K562 (cell line): ENCODE measurements around the gene TAPBPL. TPM values are rescaled to one million over a fixed set of nuclear protein-coding genes. Genes with fewer than 3 reads are reported as not detected.

Source experiments
- ATAC-seq: fragments of 200-7000 bp; cut with Tn5 transposase; 3 replicates; pipeline ENCODE4 v1.9.1; 2020; ENCODE audit warnings: moderate library complexity
- BruUV-seq: library from RNA; stranded (reverse); fragments of 400-500 nt; replicated peaks from 2 replicates; lab custom pipeline; 2021; lab: Mats Ljungman, UMichigan
- CTCF ChIA-PET: fragments of 300-600 bp; formaldehyde crosslinking; extraction: SDS; loops from one replicate; lab custom pipeline; 2021; ENCODE audit warnings: low intra/inter-chr PET ratio; lab: Yijun Ruan, JAX
- POLR2A ChIA-PET: fragments of 300-600, 350-650 bp; sonication (Branson Sonifier 250); formaldehyde crosslinking; extraction: SDS; loops from one replicate; lab custom pipeline; 2021; ENCODE audit warnings: antibody characterized with exemption, inconsistent platforms; lab: Yijun Ruan, JAX
- DNase-seq, 4 experiments: peaks; one replicate each; pipeline versions ENCODE4 v3.0.0 to v3.0.0-alpha.2; 2011 to 2018; ENCODE audit warnings: low spot score in 3 of 4, mixed read lengths in 3 of 4; ENCODE audit errors: extremely low read depth in 1 of 4
- FAIRE-seq: peaks from 2 replicates; lab custom pipeline; 2011; peaks lifted over from hg19 to GRCh38; lab: Jason Lieb, UNC
- H2AFZ ChIP-seq: 2 replicates; pipeline ENCODE4 v1.6.0; 2011; ENCODE audit warnings: low read depth, low read length, control low read depth, inconsistent platforms
- H3K27ac ChIP-seq: fragments of 200-600 bp; 3 replicates; pipeline ENCODE4 v1.8.0; 2011; ENCODE audit warnings: low read depth, mild to moderate bottlenecking, control low read depth, inconsistent platforms, low read length, moderate library complexity, mixed read lengths; ENCODE audit errors: extremely low read depth
- H3K27me3 ChIP-seq, 2 experiments: fragments of 300-600 bp in 1 of 2; 2 replicates in 1 of 2; 3 replicates in 1 of 2; pipeline versions ENCODE4 v1.6.0 to v1.8.0; 2011; ENCODE audit warnings: inconsistent platforms in 2 of 2, low read length in 2 of 2, mild to moderate bottlenecking in 1 of 2, mixed read lengths in 1 of 2, moderate library complexity in 1 of 2; ENCODE audit not compliant: control insufficient read depth in 2 of 2, insufficient read depth in 2 of 2
- H3K36me3 ChIP-seq: fragments of 300-600 bp; 3 replicates; pipeline ENCODE4 v1.8.0; 2011; ENCODE audit warnings: mild to moderate bottlenecking, low read length, inconsistent platforms; ENCODE audit not compliant: control insufficient read depth, insufficient read depth
- H3K4me1 ChIP-seq, 2 experiments: fragments of 200-600 bp in 1 of 2; replicated peaks in 1 of 2; 2 replicates in 1 of 2; 3 replicates in 1 of 2; pipeline versions ENCODE4 v1.5.1 to v1.8.0; 2011; ENCODE audit warnings: inconsistent platforms in 2 of 2, low read length in 2 of 2, mild to moderate bottlenecking in 1 of 2, mixed read lengths in 1 of 2, moderate library complexity in 1 of 2; ENCODE audit not compliant: control insufficient read depth in 2 of 2, insufficient read depth in 2 of 2
- H3K4me2 ChIP-seq: 2 replicates; pipeline ENCODE4 v1.6.1; 2011; ENCODE audit warnings: low read length, control low read depth, inconsistent platforms, mixed read lengths; ENCODE audit not compliant: insufficient read depth
- H3K4me3 ChIP-seq: fragments of 200-600 bp; sonication (generic), shearing (Covaris generic); 2 replicates; pipeline ENCODE4 v1.5.1; 2016; ENCODE audit warnings: control low read depth, inconsistent platforms
- H3K79me2 ChIP-seq: fragments of 200-600 bp; 3 replicates; pipeline ENCODE4 v1.8.0; 2011; ENCODE audit warnings: low read length, inconsistent platforms; ENCODE audit not compliant: control insufficient read depth, insufficient read depth
- H3K9ac ChIP-seq, 2 experiments: 2 replicates each; pipeline versions ENCODE4 v1.6.0 to v1.6.1; 2011; ENCODE audit warnings: low read depth in 2 of 2, low read length in 2 of 2, control low read depth in 1 of 2, inconsistent platforms in 1 of 2, mild to moderate bottlenecking in 1 of 2, mixed read lengths in 1 of 2; ENCODE audit not compliant: insufficient read depth in 1 of 2
- H3K9me1 ChIP-seq: one replicate; pipeline ENCODE4 v1.6.0; 2011; ENCODE audit warnings: inconsistent platforms, mild to moderate bottlenecking, low read length, moderate library complexity; ENCODE audit not compliant: control insufficient read depth, insufficient read depth
- H3K9me3 ChIP-seq: replicated peaks from 2 replicates; pipeline ENCODE4 v1.5.1; 2011; ENCODE audit warnings: low read depth, low read length, inconsistent platforms; ENCODE audit not compliant: control insufficient read depth, insufficient read depth
- H4K20me1 ChIP-seq: replicated peaks from 2 replicates; pipeline ENCODE4 v1.6.1; 2011; ENCODE audit warnings: low read length, inconsistent platforms, mixed read lengths; ENCODE audit not compliant: control insufficient read depth, insufficient read depth
- ASH1L ChIP-seq: fragments of 450-650 bp; IDR thresholded peaks from 2 replicates; pipeline ENCODE4 v1.6.1; 2018; ENCODE audit warnings: borderline replicate concordance, mild to moderate bottlenecking, low read depth; ENCODE audit not compliant: partially characterized antibody
- ESRRA ChIP-seq: fragments of 450-650 bp; IDR thresholded peaks from 2 replicates; pipeline ENCODE4 v1.6.1; 2014; ENCODE audit warnings: low read depth, mild to moderate bottlenecking, moderate library complexity, borderline replicate concordance
- GTF2E2 ChIP-seq: fragments of 200-800 bp; sonication (Bioruptor generic); IDR thresholded peaks from 2 replicates; pipeline ENCODE4 v1.6.1; 2016; ENCODE audit warnings: missing genetic modification characterization, missing compliant biosample characterization
- KDM5B ChIP-seq: fragments of 200-600 bp; sonication (generic); IDR thresholded peaks from 2 replicates; pipeline ENCODE4 v1.6.1; 2012; ENCODE audit warnings: low read depth, mild to moderate bottlenecking, moderate library complexity, low read length, control low read depth, inconsistent platforms; ENCODE audit not compliant: insufficient replicate concordance
- NR2C2 ChIP-seq, 2 experiments: fragments of 200-800 bp in 1 of 2; sonication (Bioruptor generic) in 1 of 2; sonication (generic) in 1 of 2; formaldehyde crosslinking in 1 of 2; IDR thresholded peaks; 2 replicates each; pipeline versions ENCODE4 v1.6.1 to v1.8.0; 2016 to 2022; ENCODE audit warnings: mild to moderate bottlenecking in 1 of 2, missing compliant biosample characterization in 1 of 2, missing genetic modification characterization in 1 of 2, missing genetic modification reagents in 1 of 2
- TAF9B ChIP-seq: fragments of 450-650 bp; IDR thresholded peaks from 2 replicates; pipeline ENCODE4 v1.6.1; 2018; ENCODE audit warnings: mild to moderate bottlenecking; ENCODE audit not compliant: partially characterized antibody
- WGBS: fragments of 100-300 bp; shearing (Covaris generic); methylation state at CpG from one replicate; pipeline ENCODE4 v1.1.6; 2016; ENCODE audit warnings: low coverage, mixed read lengths; ENCODE audit not compliant: insufficient coverage; ENCODE audit errors: missing lambda C conversion rate; 5-methylcytosine and 5-hydroxymethylcytosine counted together
- in situ Hi-C: fragments of 300-500 bp; cut with MboI; formaldehyde crosslinking; loops from 4 replicates; pipeline ENCODE4 v1.15.0; 2018; ENCODE audit warnings: inconsistent platforms, mixed read lengths
- intact Hi-C: fragments of 100-400 bp; cut with micrococcal nuclease; formaldehyde crosslinking; loops from 2 replicates; pipeline ENCODE4 v1.14.2; 2022
- polyA plus RNA-seq, 8 experiments: library from polyadenylated mRNA; depleted of rRNA in 4 of 8; stranded (reverse) in 5 of 8; unstranded in 3 of 8; fragments of >200 nt; fragmentation: Nextera tagmentation in 2 of 8; fragmentation: Illumina TruSeq in 1 of 8; extraction: Ambion mirVana in 2 of 8; extraction: Trizol in 1 of 8; gene quantifications; 2 replicates each; pipeline versions ENCODE4 v1.2.1 to v1.2.3, GENCODE V29; 2011 to 2014; ENCODE audit warnings: inconsistent platforms in 1 of 8, missing spikeins in 1 of 8
- total RNA-seq, 7 experiments: library from RNA; depleted of rRNA in 6 of 7; stranded (reverse); fragments of >200 nt in 6 of 7; fragmentation: Illumina TruSeq in 2 of 7; extraction: Trizol in 2 of 7; gene quantifications; 2 replicates each; pipeline versions ENCODE4 v1.2.1 to v1.2.3, GENCODE V29; 2011 to 2021; ENCODE audit warnings: low replicate concordance in 1 of 7
- TF ChIP-seq, protein P1 (sequence below): sonication (generic); formaldehyde crosslinking; IDR thresholded peaks from 2 replicates; pipeline ENCODE4 v1.8.0; 2022; ENCODE audit warnings: mild to moderate bottlenecking, missing genetic modification reagents
- TF ChIP-seq, protein P2 (sequence below): fragments of 450-650 bp; IDR thresholded peaks from 2 replicates; pipeline ENCODE4 v1.6.1; 2018; ENCODE audit not compliant: partially characterized antibody

The TAPBPL gene
- total and polyA plus RNA-seq, 9 of the 15 experiments (the other 6 are each of a cell fraction or from before 2014, with no cell fraction given), result 0.29 to 1.6 (median 0.45) TPM

DNA sequence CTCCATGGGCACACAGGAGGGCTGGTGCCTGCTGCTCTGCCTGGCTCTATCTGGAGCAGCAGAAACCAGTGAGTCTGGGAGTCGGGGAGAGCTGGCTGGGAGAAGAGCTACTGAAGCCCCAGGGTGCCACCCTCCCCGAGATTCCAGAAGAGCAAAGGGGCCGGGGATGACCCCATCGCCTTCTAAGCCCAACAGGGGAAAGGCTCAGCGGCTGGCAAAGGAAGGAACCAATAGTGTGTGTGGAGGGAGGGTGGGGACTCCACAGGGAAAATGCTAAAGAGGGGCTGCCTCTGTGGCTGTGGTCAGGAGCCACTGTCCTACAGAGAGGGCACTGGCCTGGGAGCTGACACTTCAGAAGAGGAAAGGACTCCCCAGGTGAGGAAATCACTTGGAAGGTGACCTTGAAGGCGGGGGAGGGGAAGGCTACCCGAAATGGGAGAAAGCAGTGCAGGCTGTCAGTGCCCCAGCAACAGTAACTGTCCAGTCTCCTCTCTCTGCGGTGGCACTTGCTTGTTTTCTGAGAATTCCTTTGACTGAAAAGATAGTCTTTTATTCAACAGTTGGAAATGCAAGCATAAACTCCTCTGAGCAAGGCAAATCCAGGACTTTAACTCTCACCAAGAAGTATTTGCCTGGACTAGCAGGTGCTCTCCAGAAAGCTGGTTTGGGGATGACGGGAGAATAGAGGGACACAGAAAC lies 552 bp downstream of the TAPBPL start:
- Histone ChIP-seq H3K27ac (peak overlapping the region; percentile 75), H2AFZ (peak overlapping the region; percentile 99), H3K9me3 (no peaks in the 10 kb centered on the region), H4K20me1 (no peaks in the 10 kb centered on the region), H3K36me3 (no peaks in the 10 kb centered on the region), H3K79me2 (no peaks in the 10 kb centered on the region), H3K9ac (peak overlapping the region; percentile 60 to 91), H3K4me2 (peak overlapping the region; percentile 77), H3K9me1 (no peaks in the 10 kb centered on the region), H3K4me1 (peaks cover 12 to 24% of the 10 kb centered on the region in 2 experiments; a peak in 4 of 5 replicates), H3K4me3 (peak overlapping the region; percentile 28), H3K27me3 (no peaks in the 10 kb centered on the region)
- 30% methylated on average over 4 of the region's 9 CpGs for WGBS
- POLR2A ChIA-PET, result interaction anchor here (1.0 to 2.6 kb wide), 5 partner anchors 8 to 41 kb away, joined by 3 to 14 read pairs (median 3); partner anchors contain the start of genes MRPL51 and VAMP1
- peak; percentile 99 for TF ChIP-seq ESRRA
- peak; percentile 8 for TF ChIP-seq KDM5B
- peak; percentile 2 for TF ChIP-seq TAF9B
- no peak for TF ChIP-seq ASH1L
- no peak for TF ChIP-seq NR2C2 (CRISPR knock-in tag; IDR thresholded peaks at IDR 0.05)
- 0 out of 2 replicates have a peak, but pooled peaks have one; percentile 3 for TF ChIP-seq NR2C2 (tag; IDR thresholded peaks at IDR 0.05)
- TF ChIP-seq, protein P1, sequence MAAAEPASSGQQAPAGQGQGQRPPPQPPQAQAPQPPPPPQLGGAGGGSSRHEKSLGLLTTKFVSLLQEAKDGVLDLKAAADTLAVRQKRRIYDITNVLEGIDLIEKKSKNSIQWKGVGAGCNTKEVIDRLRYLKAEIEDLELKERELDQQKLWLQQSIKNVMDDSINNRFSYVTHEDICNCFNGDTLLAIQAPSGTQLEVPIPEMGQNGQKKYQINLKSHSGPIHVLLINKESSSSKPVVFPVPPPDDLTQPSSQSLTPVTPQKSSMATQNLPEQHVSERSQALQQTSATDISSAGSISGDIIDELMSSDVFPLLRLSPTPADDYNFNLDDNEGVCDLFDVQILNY (CRISPR knock-in tag), result no peak
- TF ChIP-seq, protein P2, sequence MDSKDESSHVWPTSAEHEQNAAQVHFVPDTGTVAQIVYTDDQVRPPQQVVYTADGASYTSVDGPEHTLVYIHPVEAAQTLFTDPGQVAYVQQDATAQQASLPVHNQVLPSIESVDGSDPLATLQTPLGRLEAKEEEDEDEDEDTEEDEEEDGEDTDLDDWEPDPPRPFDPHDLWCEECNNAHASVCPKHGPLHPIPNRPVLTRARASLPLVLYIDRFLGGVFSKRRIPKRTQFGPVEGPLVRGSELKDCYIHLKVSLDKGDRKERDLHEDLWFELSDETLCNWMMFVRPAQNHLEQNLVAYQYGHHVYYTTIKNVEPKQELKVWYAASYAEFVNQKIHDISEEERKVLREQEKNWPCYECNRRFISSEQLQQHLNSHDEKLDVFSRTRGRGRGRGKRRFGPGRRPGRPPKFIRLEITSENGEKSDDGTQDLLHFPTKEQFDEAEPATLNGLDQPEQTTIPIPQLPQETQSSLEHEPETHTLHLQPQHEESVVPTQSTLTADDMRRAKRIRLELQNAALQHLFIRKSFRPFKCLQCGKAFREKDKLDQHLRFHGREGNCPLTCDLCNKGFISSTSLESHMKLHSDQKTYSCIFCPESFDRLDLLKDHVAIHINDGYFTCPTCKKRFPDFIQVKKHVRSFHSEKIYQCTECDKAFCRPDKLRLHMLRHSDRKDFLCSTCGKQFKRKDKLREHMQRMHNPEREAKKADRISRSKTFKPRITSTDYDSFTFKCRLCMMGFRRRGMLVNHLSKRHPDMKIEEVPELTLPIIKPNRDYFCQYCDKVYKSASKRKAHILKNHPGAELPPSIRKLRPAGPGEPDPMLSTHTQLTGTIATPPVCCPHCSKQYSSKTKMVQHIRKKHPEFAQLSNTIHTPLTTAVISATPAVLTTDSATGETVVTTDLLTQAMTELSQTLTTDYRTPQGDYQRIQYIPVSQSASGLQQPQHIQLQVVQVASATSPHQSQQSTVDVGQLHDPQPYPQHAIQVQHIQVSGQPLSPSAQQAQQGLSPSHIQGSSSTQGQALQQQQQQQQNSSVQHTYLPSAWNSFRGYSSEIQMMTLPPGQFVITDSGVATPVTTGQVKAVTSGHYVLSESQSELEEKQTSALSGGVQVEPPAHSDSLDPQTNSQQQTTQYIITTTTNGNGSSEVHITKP, result peak; percentile 78
- TF ChIP-seq GTF2E2 (tag), result 0 out of 2 replicates have a peak, but pooled peaks have one; percentile 10
- intact Hi-C loops, result no loop called here
- no TSS peak for BruUV-seq
- FAIRE-seq (no peak), ATAC-seq (peak; percentile 70), DNase-seq (peak in 1 of 4 experiments; percentile 12)
- in situ Hi-C loops, result loop anchor here (25.0 kb wide), 1 partner anchor 390 kb away; no protein-coding TSS in a partner anchor
- CTCF ChIA-PET, result no interaction called here
